A549 (cell line): Measurements from ENCODE around the gene MYO1E.

Experiments
- CTCF ChIP-seq: fragments of >200 bp; sonication (Bioruptor Twin); formaldehyde crosslinking; IDR thresholded peaks from 3 replicates; pipeline ENCODE4 v1.5.1; 2016
- GATA3 ChIP-seq: IDR thresholded peaks from 2 replicates; pipeline ENCODE4 v1.6.1; 2012; ENCODE audit warnings: borderline replicate concordance
- JUNB ChIP-seq: fragments of >200 bp; sonication (Bioruptor Twin); formaldehyde crosslinking; IDR thresholded peaks from 2 replicates; pipeline ENCODE4 v1.6.1; 2016
- MAFK ChIP-seq: fragments of 450-650 bp; IDR thresholded peaks from 2 replicates; pipeline ENCODE4 v1.6.1; 2014; ENCODE audit not compliant: partially characterized antibody
- MAZ ChIP-seq: fragments of 150-350 bp; IDR thresholded peaks from 2 replicates; pipeline ENCODE4 v1.6.1; 2014; ENCODE audit warnings: antibody characterized with exemption, low read depth, low read length, borderline replicate concordance
- NPAS2 ChIP-seq: fragments of 250-450 bp; sonication (Bioruptor Pico); IDR thresholded peaks from 2 replicates; pipeline ENCODE4 v1.8.0; 2022; ENCODE audit warnings: mild to moderate bottlenecking, moderate library complexity, borderline replicate concordance
- POLR2A ChIP-seq: IDR thresholded peaks from 2 replicates; pipeline ENCODE4 v1.6.1; 2012; ENCODE audit warnings: mild to moderate bottlenecking, low read length
- SMC3 ChIP-seq: fragments of >200 bp; sonication (Bioruptor Twin); formaldehyde crosslinking; IDR thresholded peaks from 3 replicates; pipeline ENCODE4 v1.6.1; 2018; ENCODE audit warnings: inconsistent platforms
- ZNF302 ChIP-seq: fragments of 250-450 bp; sonication (Bioruptor Pico); IDR thresholded peaks from 2 replicates; pipeline ENCODE4 v1.9.0; 2021; ENCODE audit warnings: inconsistent platforms, mild to moderate bottlenecking, moderate library complexity

GRCh38 chr15:59247364-59247763 lies 125.3 kb downstream of the MYO1E start:
- TF ChIP-seq GATA3 (no peak), CTCF (peak; percentile 79), SMC3 (peak; percentile 91), NPAS2 (CRISPR knock-in tag) (no peak), JUNB (no peak), POLR2A (no peak), ZNF302 (no peak), MAZ (no peak), MAFK (no peak)
